ENCODE measurements around the gene GTF2B.

DNA sequence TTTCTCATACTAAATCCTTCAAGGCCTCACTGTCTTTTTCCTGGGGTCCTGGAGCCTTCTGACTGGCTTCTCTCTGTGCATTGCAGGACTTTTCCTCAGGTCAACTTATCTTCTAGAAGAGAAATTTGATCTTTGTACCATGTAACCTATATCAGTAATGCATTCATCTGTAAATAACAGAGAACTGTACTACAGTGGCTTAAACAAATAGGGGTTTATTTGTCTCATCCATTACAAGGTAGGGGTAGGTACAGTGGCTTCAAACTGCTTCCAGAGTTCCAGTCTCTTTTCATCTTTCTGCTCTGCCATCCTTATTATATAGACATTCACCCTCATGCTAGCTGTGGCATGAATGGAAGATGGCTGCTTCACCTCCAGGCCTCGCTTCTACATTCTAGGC is 29.5 kb upstream of the GTF2B start:
- TF ChIP-seq, protein P1, sequence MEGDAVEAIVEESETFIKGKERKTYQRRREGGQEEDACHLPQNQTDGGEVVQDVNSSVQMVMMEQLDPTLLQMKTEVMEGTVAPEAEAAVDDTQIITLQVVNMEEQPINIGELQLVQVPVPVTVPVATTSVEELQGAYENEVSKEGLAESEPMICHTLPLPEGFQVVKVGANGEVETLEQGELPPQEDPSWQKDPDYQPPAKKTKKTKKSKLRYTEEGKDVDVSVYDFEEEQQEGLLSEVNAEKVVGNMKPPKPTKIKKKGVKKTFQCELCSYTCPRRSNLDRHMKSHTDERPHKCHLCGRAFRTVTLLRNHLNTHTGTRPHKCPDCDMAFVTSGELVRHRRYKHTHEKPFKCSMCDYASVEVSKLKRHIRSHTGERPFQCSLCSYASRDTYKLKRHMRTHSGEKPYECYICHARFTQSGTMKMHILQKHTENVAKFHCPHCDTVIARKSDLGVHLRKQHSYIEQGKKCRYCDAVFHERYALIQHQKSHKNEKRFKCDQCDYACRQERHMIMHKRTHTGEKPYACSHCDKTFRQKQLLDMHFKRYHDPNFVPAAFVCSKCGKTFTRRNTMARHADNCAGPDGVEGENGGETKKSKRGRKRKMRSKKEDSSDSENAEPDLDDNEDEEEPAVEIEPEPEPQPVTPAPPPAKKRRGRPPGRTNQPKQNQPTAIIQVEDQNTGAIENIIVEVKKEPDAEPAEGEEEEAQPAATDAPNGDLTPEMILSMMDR (IDR thresholded peaks at IDR 0.05): no peak
- TF ChIP-seq EZH2 (IDR thresholded peaks at IDR 0.05): no peak
- no peak for TF ChIP-seq EZH2phosphoT487 (IDR thresholded peaks at IDR 0.05)

All from neural progenitor cell (in vitro differentiated cells).